Nephron progenitor cell (in vitro differentiated cells): ENCODE measurements around the gene SP7.
A peak's percentile ranks its signal among the peaks of the same experiment; 100 is the strongest.
"Not testable (repeated sequence)": the region's sequence is repeated elsewhere in the genome, so short reads cannot be mapped to it uniquely, and the experiment has no call there.

Experiments used
- DNase-seq: peaks from one replicate; pipeline ENCODE4 v3.0.0; 2021
- H3K27ac Mint-ChIP-seq: 2 replicates; pipeline ENCODE4 v1.8.0; 2021; ENCODE audit warnings: mild to moderate bottlenecking, moderate library complexity, mixed read lengths
- H3K27me3 Mint-ChIP-seq: 2 replicates; pipeline ENCODE4 v1.8.0; 2021; ENCODE audit warnings: mild to moderate bottlenecking, low read depth, mixed read lengths; ENCODE audit not compliant: poor library complexity
- H3K36me3 Mint-ChIP-seq: 2 replicates; pipeline ENCODE4 v1.8.0; 2021; ENCODE audit warnings: low read depth, mixed read lengths
- H3K4me1 Mint-ChIP-seq: 2 replicates; pipeline ENCODE4 v1.8.0; 2021; ENCODE audit warnings: mixed read lengths
- H3K4me3 Mint-ChIP-seq: 2 replicates; pipeline ENCODE4 v1.8.0; 2021; ENCODE audit warnings: mild to moderate bottlenecking, moderate library complexity, mixed read lengths
- H3K9me3 Mint-ChIP-seq: 2 replicates; pipeline ENCODE4 v1.8.0; 2021; ENCODE audit warnings: mild to moderate bottlenecking, moderate library complexity, mixed read lengths
- CTCF ChIP-seq: fragments of 200-600 bp; sonication (generic); IDR thresholded peaks from 2 replicates; pipeline ENCODE4 v1.5.0; 2021; ENCODE audit warnings: antibody characterized with exemption

Gene SP7

GRCh38 chr12:53333289-53333688, 2.9 kb downstream of the SP7 start:
- no peak overlapping the region for H3K27ac Mint-ChIP-seq
- TF ChIP-seq CTCF, result no peak
- H3K27me3 Mint-ChIP-seq, result peaks cover 24% of the 10 kb centered on the region
- no peaks in the 10 kb centered on the region for H3K36me3 Mint-ChIP-seq
- peaks cover 67% of the 10 kb centered on the region for H3K4me1 Mint-ChIP-seq
- no peak for DNase-seq
- H3K4me3 Mint-ChIP-seq, result no peak overlapping the region
- no peaks in the 10 kb centered on the region for H3K9me3 Mint-ChIP-seq

- Mint-ChIP-seq H3K4me3 (no peak overlapping the region), H3K9me3 (no peaks in the 10 kb centered on the region), H3K27ac (no peak overlapping the region), H3K27me3 (peaks cover 24% of the 10 kb centered on the region), H3K36me3 (no peaks in the 10 kb centered on the region), H3K4me1 (peaks cover 67% of the 10 kb centered on the region)
- no peak for DNase-seq
- no peak for TF ChIP-seq CTCF
Observed at GRCh38 chr12:53332744-53333143, 3.4 kb downstream of the SP7 start.

GRCh38 chr12:53332339-53332738, 3.8 kb downstream of the SP7 start:
- not testable (repeated sequence) for H3K4me3 Mint-ChIP-seq, H3K36me3 Mint-ChIP-seq, H3K27ac Mint-ChIP-seq, H3K9me3 Mint-ChIP-seq, DNase-seq
- Mint-ChIP-seq H3K27me3 (peaks cover 24% of the 10 kb centered on the region), H3K4me1 (peaks cover 67% of the 10 kb centered on the region)

- DNase-seq, result no peak
- Mint-ChIP-seq H3K4me3 (no peak overlapping the region), H3K36me3 (no peaks in the 10 kb centered on the region), H3K9me3 (no peaks in the 10 kb centered on the region), H3K27ac (no peak overlapping the region), H3K4me1 (peaks cover 66% of the 10 kb centered on the region), H3K27me3 (peaks cover 20% of the 10 kb centered on the region)
- TF ChIP-seq CTCF, result no peak
Observed at GRCh38 chr12:53330671-53331070, 5.5 kb downstream of the SP7 start.

GRCh38 chr12:53328043-53328435, 8.1 kb downstream of the SP7 start:
- H3K27ac Mint-ChIP-seq, result no peak overlapping the region
- TF ChIP-seq CTCF, result peak; percentile 21
- peak; percentile 33 for DNase-seq
- no peaks in the 10 kb centered on the region for H3K9me3 Mint-ChIP-seq
- peaks cover 9% of the 10 kb centered on the region for H3K27me3 Mint-ChIP-seq
- H3K36me3 Mint-ChIP-seq, result no peaks in the 10 kb centered on the region
- no peak overlapping the region for H3K4me3 Mint-ChIP-seq
- peaks cover 54% of the 10 kb centered on the region for H3K4me1 Mint-ChIP-seq

- Mint-ChIP-seq H3K27ac (peak overlapping the region; percentile 27), H3K4me1 (peaks cover 55% of the 10 kb centered on the region), H3K4me3 (peak overlapping the region; percentile 84), H3K27me3 (peaks cover 9% of the 10 kb centered on the region), H3K36me3 (no peaks in the 10 kb centered on the region), H3K9me3 (no peaks in the 10 kb centered on the region)
- TF ChIP-seq CTCF, result no peak
- no peak for DNase-seq
Observed at GRCh38 chr12:53327435-53328042, 8.6 kb downstream of the SP7 start.
